PFSK-1 (cell line): ENCODE results near the gene C16orf78.

Source experiments
- FOXP2 ChIP-seq: optimal IDR thresholded peaks from 2 replicates; pipeline ENCODE3; 2011; ENCODE audit warnings: borderline replicate concordance, control low read depth, inconsistent platforms; ENCODE audit not compliant: insufficient read depth; ENCODE audit errors: extremely low read length, extremely low read depth
- POLR2AphosphoS5 ChIP-seq: IDR thresholded peaks from 2 replicates; pipeline ENCODE4 v1.6.1; 2012; ENCODE audit warnings: low read depth, mild to moderate bottlenecking, control low read depth, low read length, moderate library complexity
- SIN3A ChIP-seq: IDR thresholded peaks from 2 replicates; pipeline ENCODE4 v1.6.1; 2012; ENCODE audit warnings: mild to moderate bottlenecking, low read length, moderate library complexity, borderline replicate concordance; ENCODE audit not compliant: insufficient read depth
- TAF1 ChIP-seq: IDR thresholded peaks from 2 replicates; pipeline ENCODE4 v1.6.1; 2012; ENCODE audit warnings: low read length, control low read depth, borderline replicate concordance; ENCODE audit not compliant: insufficient read depth
- TF ChIP-seq, protein P1 (sequence below), 2 experiments: IDR thresholded peaks; 2 replicates each; pipeline versions ENCODE4 v1.6.1 to v1.8.0; 2011 to 2012; ENCODE audit warnings: low read depth in 2 of 2, low read length in 2 of 2, control low read depth in 1 of 2, inconsistent platforms in 1 of 2, mild to moderate bottlenecking in 1 of 2, moderate library complexity in 1 of 2; ENCODE audit not compliant: insufficient read depth in 1 of 2

Gene C16orf78

DNA sequence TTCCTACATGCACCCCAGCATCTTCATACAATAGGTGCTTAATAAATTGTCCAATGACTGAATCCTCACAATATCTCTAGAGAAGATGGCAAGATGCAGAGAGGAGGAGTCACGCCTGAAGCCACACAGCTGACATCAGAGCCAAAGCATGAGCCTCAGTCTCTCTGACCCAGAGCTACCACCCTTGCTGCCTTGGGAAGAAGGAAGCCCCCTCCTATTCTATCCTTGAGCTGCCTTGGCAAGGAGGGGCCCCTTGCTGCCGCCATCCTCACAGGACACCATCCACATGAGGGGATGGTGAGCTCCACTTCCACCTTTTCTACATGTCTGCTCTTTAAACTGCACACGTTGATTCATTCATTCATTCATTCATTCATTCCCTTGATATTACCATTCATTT, 37.0 kb upstream of the C16orf78 start:
- no peak for TF ChIP-seq TAF1
- no peak for TF ChIP-seq SIN3A
- TF ChIP-seq POLR2AphosphoS5: no peak
- no peak for TF ChIP-seq FOXP2
- TF ChIP-seq, protein P1, sequence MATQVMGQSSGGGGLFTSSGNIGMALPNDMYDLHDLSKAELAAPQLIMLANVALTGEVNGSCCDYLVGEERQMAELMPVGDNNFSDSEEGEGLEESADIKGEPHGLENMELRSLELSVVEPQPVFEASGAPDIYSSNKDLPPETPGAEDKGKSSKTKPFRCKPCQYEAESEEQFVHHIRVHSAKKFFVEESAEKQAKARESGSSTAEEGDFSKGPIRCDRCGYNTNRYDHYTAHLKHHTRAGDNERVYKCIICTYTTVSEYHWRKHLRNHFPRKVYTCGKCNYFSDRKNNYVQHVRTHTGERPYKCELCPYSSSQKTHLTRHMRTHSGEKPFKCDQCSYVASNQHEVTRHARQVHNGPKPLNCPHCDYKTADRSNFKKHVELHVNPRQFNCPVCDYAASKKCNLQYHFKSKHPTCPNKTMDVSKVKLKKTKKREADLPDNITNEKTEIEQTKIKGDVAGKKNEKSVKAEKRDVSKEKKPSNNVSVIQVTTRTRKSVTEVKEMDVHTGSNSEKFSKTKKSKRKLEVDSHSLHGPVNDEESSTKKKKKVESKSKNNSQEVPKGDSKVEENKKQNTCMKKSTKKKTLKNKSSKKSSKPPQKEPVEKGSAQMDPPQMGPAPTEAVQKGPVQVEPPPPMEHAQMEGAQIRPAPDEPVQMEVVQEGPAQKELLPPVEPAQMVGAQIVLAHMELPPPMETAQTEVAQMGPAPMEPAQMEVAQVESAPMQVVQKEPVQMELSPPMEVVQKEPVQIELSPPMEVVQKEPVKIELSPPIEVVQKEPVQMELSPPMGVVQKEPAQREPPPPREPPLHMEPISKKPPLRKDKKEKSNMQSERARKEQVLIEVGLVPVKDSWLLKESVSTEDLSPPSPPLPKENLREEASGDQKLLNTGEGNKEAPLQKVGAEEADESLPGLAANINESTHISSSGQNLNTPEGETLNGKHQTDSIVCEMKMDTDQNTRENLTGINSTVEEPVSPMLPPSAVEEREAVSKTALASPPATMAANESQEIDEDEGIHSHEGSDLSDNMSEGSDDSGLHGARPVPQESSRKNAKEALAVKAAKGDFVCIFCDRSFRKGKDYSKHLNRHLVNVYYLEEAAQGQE (IDR thresholded peaks at IDR 0.05; ENCODE audit: insufficient read depth in 1 of 2, low read depth in 2 of 2, low read length in 2 of 2): no peak

DNA sequence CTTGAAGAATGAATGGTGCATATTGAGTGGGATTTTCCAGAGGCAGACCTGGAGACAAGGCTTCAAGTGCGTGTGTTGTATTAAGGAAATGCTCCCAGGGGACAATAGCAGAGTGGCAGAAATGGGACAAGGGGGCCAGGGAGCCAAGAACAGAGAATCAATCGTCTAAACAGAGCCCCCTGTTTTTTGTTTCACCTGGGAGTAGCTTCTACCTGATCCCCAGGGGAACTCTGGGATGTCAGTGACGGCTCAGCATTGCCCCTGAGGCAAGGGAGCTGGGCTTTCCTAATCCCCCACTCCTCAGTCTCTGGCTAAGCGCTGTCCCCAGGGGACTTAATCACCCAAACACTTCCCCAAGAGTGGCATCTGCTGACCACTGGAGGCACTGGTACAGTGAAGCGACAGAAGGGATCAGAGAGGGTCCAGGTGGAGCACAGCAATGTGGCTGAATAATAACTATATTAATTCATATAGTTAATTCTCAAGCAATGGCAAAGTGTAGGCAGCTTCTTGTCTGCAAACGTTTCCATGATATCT, 35.7 kb upstream of the C16orf78 start:
- TF ChIP-seq TAF1 (no peak), FOXP2 (no peak), SIN3A (no peak), POLR2AphosphoS5 (no peak)
- TF ChIP-seq, protein P1 (IDR thresholded peaks at IDR 0.05; ENCODE audit: insufficient read depth in 1 of 2, low read depth in 2 of 2, low read length in 2 of 2): no peak

DNA sequence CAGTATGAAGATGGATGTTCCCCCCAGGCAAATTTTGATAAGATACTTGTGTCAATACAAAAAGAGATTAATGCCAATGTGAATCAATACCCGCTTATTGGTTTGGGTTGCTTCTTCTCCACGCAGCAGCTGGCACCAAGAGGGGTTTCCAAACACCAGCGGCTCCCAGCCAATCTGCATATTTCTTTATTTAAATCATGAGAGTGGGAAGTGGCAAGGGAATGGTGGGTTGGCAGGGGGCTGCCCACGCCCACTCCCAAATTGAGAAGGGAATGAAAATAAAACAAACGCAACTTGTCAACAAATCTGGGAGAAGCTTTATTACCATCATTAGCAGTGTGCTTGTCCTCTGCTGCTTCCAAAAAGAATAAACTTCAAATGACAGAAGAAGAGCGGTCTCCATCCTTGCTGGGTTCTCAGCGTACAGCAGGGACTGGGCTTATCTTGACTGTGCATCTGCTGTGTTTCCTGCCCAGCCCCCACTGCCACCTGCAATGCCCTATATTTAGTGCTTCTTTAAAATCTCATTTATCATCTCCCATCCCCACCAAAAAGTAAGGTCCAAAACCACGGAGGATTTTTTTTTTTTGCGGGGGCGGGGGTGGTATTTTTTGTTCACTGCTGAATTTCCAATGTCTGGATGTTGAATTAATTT, 34.9 kb upstream of the C16orf78 start:
- TF ChIP-seq, protein P1 (IDR thresholded peaks at IDR 0.05; ENCODE audit: insufficient read depth in 1 of 2, low read depth in 2 of 2, low read length in 2 of 2): no peak
- TF ChIP-seq SIN3A (no peak), TAF1 (no peak), FOXP2 (no peak), POLR2AphosphoS5 (no peak)

DNA sequence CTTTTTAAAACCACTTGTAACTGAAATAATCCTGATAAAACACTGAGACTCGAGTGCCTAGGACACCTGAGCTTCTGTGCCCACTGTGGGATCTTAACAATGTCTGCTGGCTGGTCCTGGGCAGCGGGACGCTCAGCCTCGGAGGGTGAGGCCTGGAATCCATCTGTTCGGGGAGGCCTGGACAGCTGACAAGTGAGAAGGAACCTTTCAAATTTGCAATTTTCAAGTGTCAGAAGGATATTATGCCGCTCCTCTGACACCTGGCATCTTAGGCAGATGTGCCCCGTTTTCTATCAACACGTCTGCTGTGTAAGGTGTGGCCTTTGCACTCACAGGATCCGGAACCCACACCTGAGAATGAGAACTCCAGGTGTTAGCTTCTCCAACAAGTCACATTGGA, 33.1 kb upstream of the C16orf78 start:
- TF ChIP-seq POLR2AphosphoS5: no peak
- TF ChIP-seq, protein P1 (IDR thresholded peaks at IDR 0.05; ENCODE audit: insufficient read depth in 1 of 2, low read depth in 2 of 2, low read length in 2 of 2): no peak
- no peak for TF ChIP-seq TAF1
- TF ChIP-seq FOXP2: no peak
- TF ChIP-seq SIN3A: no peak
